ENCODE measurements around the gene KIAA0040.

Gene KIAA0040

GRCh38 chr1:175129997-175130648 lies 62.5 kb downstream of the KIAA0040 start:
- TF ChIP-seq CREB5 (CRISPR knock-in tag; IDR thresholded peaks at IDR 0.05; ENCODE audit: low read depth) (no peak), ZFP3 (CRISPR knock-in tag; IDR thresholded peaks at IDR 0.05) (no peak), PPARA (CRISPR knock-in tag; IDR thresholded peaks at IDR 0.05; ENCODE audit: borderline replicate concordance) (no peak), OSR1 (CRISPR knock-in tag; IDR thresholded peaks at IDR 0.05) (no peak)

GRCh38 chr1:175129644-175129996 lies 63.0 kb downstream of the KIAA0040 start:
- TF ChIP-seq TCF4 (CRISPR knock-in tag; IDR thresholded peaks at IDR 0.05; ENCODE audit: borderline replicate concordance) (no peak), ISL1 (CRISPR knock-in tag; IDR thresholded peaks at IDR 0.05) (no peak)
- ATAC-seq: no peak

More at GRCh38 chr1:175129997-175130648, 62.5 kb downstream of the KIAA0040 start:
- ATAC-seq: peak; percentile 70

GRCh38 chr1:175129182-175129581 lies 63.4 kb downstream of the KIAA0040 start:
- TF ChIP-seq PPARA (CRISPR knock-in tag; IDR thresholded peaks at IDR 0.05; ENCODE audit: borderline replicate concordance) (no peak), RARB (CRISPR knock-in tag; IDR thresholded peaks at IDR 0.05) (no peak), ZNF70 (CRISPR knock-in tag; IDR thresholded peaks at IDR 0.05) (no peak)
- peak; percentile 22; the same call in 1 of the 3 replicates for ATAC-seq

- ATAC-seq: no peak
- TF ChIP-seq CSRNP3 (CRISPR knock-in tag; IDR thresholded peaks at IDR 0.05) (no peak), CSDC2 (CRISPR knock-in tag; IDR thresholded peaks at IDR 0.05) (no peak), TSHZ2 (CRISPR knock-in tag; IDR thresholded peaks at IDR 0.05) (no peak), POU6F1 (CRISPR knock-in tag; IDR thresholded peaks at IDR 0.05; ENCODE audit: borderline replicate concordance, low read depth) (no peak), ARNTL (CRISPR knock-in tag; IDR thresholded peaks at IDR 0.05; ENCODE audit: borderline replicate concordance, low read depth) (no peak), GLIS3 (CRISPR knock-in tag; IDR thresholded peaks at IDR 0.05) (no peak), PATZ1 (CRISPR knock-in tag; IDR thresholded peaks at IDR 0.05; ENCODE audit: borderline replicate concordance) (no peak), ZFP30 (CRISPR knock-in tag; IDR thresholded peaks at IDR 0.05) (no peak), ESRRG (CRISPR knock-in tag; IDR thresholded peaks at IDR 0.05) (no peak), ZNF70 (CRISPR knock-in tag; IDR thresholded peaks at IDR 0.05) (no peak), TCF4 (CRISPR knock-in tag; IDR thresholded peaks at IDR 0.05; ENCODE audit: borderline replicate concordance) (no peak), ZC3H10 (CRISPR knock-in tag; IDR thresholded peaks at IDR 0.05) (no peak), PPARA (CRISPR knock-in tag; IDR thresholded peaks at IDR 0.05; ENCODE audit: borderline replicate concordance) (no peak), ISL1 (CRISPR knock-in tag; IDR thresholded peaks at IDR 0.05) (no peak), RARB (CRISPR knock-in tag; IDR thresholded peaks at IDR 0.05) (no peak), SNAI2 (CRISPR knock-in tag; IDR thresholded peaks at IDR 0.05) (no peak), OSR1 (CRISPR knock-in tag; IDR thresholded peaks at IDR 0.05) (no peak), ZNF565 (CRISPR knock-in tag; conservative IDR thresholded peaks at IDR 0.05; ENCODE audit: low read depth) (no peak), BACH2 (CRISPR knock-in tag; IDR thresholded peaks at IDR 0.05; ENCODE audit: borderline replicate concordance) (no peak), ZFP3 (CRISPR knock-in tag; IDR thresholded peaks at IDR 0.05) (no peak)
These were observed 64.1 kb downstream of the KIAA0040 start for GRCh38 chr1:175128523-175128922.
